Neural progenitor cell (in vitro differentiated cells): ENCODE results near the gene ZBTB24.

Experiments
- EZH2phosphoT487 ChIP-seq: fragments of 200-600 bp; sonication (generic); IDR thresholded peaks from 2 replicates; pipeline ENCODE4 v1.6.1; 2017; ENCODE audit warnings: antibody characterized with exemption
- TF ChIP-seq, protein P1 (sequence below): fragments of 200-600 bp; sonication (generic); IDR thresholded peaks from 2 replicates; pipeline ENCODE4 v1.5.1; 2017; ENCODE audit warnings: antibody characterized with exemption, mild to moderate bottlenecking

DNA sequence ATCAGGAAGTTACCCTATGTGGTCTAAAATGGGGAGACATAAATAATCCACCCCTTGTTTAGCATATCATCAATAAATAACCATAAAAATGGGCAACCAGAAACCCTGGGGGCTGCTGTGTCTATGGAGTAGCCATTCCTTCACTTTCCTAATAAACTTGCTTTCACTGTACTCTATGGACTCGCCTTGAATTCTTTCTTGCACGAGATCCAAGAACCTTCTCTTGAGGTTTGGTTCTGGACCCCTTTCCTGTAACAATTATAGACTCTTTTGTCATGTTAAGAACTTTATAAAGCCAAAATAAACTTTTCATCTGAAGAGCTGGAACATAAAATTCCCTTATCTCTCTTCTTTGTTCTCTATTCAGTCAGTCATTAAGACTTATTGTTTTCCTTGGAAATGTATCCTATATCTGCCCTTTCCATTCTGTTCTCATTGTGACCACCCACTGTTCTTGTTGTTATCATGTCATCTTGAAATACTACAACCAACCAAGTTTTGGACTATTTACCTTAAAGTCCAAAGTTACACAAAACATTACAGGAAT is 29.3 kb upstream of the ZBTB24 start:
- TF ChIP-seq, protein P1, sequence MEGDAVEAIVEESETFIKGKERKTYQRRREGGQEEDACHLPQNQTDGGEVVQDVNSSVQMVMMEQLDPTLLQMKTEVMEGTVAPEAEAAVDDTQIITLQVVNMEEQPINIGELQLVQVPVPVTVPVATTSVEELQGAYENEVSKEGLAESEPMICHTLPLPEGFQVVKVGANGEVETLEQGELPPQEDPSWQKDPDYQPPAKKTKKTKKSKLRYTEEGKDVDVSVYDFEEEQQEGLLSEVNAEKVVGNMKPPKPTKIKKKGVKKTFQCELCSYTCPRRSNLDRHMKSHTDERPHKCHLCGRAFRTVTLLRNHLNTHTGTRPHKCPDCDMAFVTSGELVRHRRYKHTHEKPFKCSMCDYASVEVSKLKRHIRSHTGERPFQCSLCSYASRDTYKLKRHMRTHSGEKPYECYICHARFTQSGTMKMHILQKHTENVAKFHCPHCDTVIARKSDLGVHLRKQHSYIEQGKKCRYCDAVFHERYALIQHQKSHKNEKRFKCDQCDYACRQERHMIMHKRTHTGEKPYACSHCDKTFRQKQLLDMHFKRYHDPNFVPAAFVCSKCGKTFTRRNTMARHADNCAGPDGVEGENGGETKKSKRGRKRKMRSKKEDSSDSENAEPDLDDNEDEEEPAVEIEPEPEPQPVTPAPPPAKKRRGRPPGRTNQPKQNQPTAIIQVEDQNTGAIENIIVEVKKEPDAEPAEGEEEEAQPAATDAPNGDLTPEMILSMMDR, result no peak
- no peak for TF ChIP-seq EZH2phosphoT487
